Liver (tissue), 3 donors: ENCODE measurements around the gene ZNF606.

ENCODE experiments used
- GABPA ChIP-seq, 2 donors: IDR thresholded peaks in 1 of 2; conservative IDR thresholded peaks in 1 of 2; 2 replicates each; pipeline ENCODE4 v1.6.1; 2016; ENCODE audit warnings: antibody characterized with exemption in 2 of 2, mild to moderate bottlenecking in 1 of 2, moderate library complexity in 1 of 2
- RAD21 ChIP-seq, 2 donors: IDR thresholded peaks; 2 replicates each; pipeline ENCODE4 v1.6.1; 2016; ENCODE audit warnings: antibody characterized with exemption in 2 of 2, mild to moderate bottlenecking in 2 of 2
- TF ChIP-seq, protein P1 (sequence below): IDR thresholded peaks from 2 replicates; pipeline ENCODE4 v1.6.1; 2016; ENCODE audit warnings: antibody characterized with exemption
- TF ChIP-seq, protein P2 (sequence below): fragments of 150-350 bp; IDR thresholded peaks from 2 replicates; pipeline ENCODE4 v1.5.1; 2017; ENCODE audit warnings: improper control_type of control experiment, low read depth, low read length; ENCODE audit not compliant: missing input control
- donor health status: healthy.
- donor health status: healthy.

DNA sequence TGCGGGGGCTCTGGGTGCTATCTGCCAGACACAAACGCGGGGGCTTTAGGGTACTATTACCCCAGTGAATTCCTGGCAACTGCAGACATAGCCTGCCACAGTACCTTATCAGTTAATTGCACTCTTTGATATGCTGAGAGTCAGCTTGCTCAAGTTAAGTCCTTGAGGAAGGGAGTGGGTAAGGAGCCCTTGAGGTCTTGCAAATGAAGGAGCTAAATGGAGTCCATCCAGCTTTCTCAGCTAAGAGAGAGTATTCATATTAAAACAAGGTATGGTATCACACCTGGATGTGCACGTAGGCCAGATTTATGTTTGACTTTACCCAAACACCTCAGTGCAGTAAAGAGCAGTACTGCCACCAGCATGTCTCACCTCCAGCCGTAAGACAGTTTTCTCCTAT, 11.5 kb upstream of the ZNF606 start:
- TF ChIP-seq, protein P1, sequence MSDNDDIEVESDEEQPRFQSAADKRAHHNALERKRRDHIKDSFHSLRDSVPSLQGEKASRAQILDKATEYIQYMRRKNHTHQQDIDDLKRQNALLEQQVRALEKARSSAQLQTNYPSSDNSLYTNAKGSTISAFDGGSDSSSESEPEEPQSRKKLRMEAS: no peak
- TF ChIP-seq, protein P2, sequence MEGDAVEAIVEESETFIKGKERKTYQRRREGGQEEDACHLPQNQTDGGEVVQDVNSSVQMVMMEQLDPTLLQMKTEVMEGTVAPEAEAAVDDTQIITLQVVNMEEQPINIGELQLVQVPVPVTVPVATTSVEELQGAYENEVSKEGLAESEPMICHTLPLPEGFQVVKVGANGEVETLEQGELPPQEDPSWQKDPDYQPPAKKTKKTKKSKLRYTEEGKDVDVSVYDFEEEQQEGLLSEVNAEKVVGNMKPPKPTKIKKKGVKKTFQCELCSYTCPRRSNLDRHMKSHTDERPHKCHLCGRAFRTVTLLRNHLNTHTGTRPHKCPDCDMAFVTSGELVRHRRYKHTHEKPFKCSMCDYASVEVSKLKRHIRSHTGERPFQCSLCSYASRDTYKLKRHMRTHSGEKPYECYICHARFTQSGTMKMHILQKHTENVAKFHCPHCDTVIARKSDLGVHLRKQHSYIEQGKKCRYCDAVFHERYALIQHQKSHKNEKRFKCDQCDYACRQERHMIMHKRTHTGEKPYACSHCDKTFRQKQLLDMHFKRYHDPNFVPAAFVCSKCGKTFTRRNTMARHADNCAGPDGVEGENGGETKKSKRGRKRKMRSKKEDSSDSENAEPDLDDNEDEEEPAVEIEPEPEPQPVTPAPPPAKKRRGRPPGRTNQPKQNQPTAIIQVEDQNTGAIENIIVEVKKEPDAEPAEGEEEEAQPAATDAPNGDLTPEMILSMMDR: no peak
- no peak for TF ChIP-seq RAD21 (IDR thresholded peaks at IDR 0.05)
- TF ChIP-seq GABPA (IDR thresholded peaks at IDR 0.05 in 1 of 2, conservative IDR thresholded peaks at IDR 0.05 in 1 of 2): no peak
